HG03520 (cell line): ENCODE results near the gene DCDC2B.

Experiments used
- ATAC-seq: cut with Tn5 transposase; IDR thresholded peaks from one replicate; pipeline ENCODE4 v1.9.1; 2021; ENCODE audit warnings: mild to moderate bottlenecking, moderate library complexity; ENCODE audit not compliant: unreplicated experiment

DCDC2B gene

GRCh38 chr1:32221980-32222755 lies 13.3 kb downstream of the DCDC2B start, which contains the start of the genes EIF3I and TMEM234:
EIF3I (plus strand) TSS chr1:32222407; CDS start chr1:32222442, 35 bp downstream.
TMEM234 (minus strand) TSS chr1:32222353; CDS start chr1:32222322, 31 bp downstream.
- peak; percentile 84 for ATAC-seq

DNA sequence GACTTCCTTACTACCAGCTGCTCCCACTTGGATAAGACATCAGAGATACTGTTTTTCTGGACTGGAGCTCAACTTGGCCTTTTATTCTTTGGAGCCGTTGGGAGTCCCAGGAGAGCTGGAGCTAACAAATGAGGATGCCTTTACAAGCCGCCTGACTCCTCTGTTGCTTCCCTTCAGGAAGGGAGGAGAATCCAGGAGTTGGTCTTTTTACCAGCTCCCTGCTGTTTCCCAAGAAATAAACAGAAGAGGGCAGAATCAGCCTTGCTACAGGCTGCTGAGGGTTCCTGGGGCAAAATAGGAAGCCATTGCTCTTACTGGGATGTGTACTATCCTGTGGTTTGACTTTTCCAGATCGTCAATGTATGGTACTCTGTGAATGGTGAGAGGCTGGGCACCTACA lies 14.8 kb downstream of the DCDC2B start:
- no peak for ATAC-seq

DNA sequence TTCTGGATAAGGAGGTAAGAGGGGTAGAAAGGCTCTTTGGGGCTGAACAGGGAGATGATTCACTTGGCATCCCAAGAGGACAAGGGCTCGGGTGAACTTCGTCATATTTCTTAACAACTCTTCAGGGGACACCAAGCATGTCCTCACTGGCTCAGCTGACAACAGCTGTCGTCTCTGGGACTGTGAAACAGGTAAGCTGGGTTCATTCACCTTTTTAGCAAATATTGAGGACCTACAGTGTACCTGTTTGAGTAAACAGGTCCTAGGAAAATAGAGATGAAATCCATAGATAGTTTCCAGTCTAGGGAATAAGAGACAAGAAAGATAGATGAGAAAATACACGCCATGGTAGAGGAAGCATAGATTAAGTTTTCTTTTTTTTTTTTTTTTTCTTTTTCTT lies 15.4 kb downstream of the DCDC2B start:
- ATAC-seq = no peak

- no peak for ATAC-seq
Measured at GRCh38 chr1:32228771-32229170, 19.9 kb downstream of the DCDC2B start.

GRCh38 chr1:32231843-32232432 lies 23.0 kb downstream of the DCDC2B start:
- ATAC-seq = no peak

DNA sequence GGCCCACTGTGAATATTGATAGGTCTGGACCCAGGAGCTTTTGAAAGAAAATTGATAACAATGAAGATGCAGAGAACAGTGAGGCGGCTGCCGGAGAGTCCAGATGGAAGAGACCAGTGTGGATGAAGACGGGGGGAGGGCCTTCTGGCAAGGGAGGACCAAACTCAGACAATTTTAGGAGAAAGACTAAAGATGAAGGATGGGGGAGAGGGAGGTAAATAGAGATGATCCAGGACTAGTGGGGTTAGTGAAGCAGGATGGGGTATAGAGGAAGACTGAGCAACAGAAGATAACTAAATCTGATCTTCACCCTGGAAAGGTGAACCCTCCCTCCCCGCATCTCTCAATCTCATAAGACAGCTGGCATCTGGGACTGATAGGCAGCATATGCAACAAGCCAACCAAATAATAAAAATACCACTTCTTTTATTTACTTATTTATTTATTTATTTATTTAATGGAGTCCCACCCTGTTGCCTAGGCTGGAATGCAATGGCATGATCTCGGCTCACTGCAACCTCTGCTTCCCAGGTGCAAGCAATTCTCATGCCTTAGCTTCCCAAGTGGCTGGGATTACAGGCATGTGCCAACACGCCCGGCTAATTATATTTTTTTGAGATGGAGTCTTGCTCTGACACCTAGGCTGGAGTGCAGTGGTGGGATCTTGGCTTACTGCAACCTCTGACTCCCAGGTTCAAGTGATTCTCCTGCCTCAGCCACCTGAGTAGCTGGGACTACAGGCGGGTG lies 23.8 kb downstream of the DCDC2B start:
- ATAC-seq = no peak

DNA sequence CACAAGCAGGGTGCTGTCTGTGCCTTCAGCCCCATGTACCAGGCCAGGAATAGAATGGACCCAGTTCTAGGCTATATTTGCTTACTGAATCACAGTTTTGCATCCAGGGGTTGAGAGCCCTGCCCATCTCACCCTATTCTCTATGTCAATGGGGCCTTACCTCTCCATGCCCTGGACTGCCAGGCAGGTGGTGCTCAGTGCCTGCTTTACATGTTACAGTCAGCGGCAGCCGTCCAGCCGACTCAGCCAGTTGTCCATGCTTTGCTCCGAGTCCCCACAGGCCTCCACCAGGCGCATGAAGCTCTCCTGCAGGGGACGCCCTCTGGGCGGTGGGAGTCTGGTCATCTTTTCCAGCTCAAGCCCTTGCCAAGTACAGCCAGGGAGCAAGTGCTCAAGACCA lies 25.9 kb downstream of the DCDC2B start:
- no peak for ATAC-seq

DNA sequence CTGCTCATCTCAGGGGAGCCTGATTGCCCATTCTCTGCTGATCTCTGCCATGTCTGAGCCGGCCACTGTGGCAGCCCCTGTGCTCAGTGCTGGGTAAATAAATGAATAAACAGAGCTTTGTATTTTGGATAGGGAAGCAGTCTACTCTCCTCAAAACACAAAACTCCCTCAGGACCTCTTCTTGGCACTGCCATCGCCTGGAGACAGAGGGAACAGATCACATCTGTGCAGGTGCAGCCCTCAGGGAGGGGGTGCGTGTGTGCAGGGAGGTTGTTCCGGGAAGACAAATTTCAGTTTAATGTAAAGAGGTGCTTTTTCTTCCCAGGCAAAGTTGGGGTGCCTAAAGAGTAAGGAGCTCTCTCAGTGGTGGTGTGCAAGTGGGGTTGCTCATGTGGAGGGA lies 30.4 kb downstream of the DCDC2B start:
- no peak for ATAC-seq

- no peak for ATAC-seq
Measured at GRCh38 chr1:32239790-32240139, 30.9 kb downstream of the DCDC2B start.

GRCh38 chr1:32240140-32240951 lies 31.5 kb downstream of the DCDC2B start:
- no peak for ATAC-seq

- no peak for ATAC-seq
Measured at GRCh38 chr1:32241001-32241763, 32.3 kb downstream of the DCDC2B start.

GRCh38 chr1:32242341-32242851 lies 33.5 kb downstream of the DCDC2B start:
- no peak for ATAC-seq

- no peak for ATAC-seq
Measured at GRCh38 chr1:32246888-32247273, 38.0 kb downstream of the DCDC2B start, which contains the start of gene FAM167B. FAM167B (plus strand) TSS chr1:32247222; CDS start chr1:32247422, 200 bp downstream.

- ATAC-seq = no peak
Measured at GRCh38 chr1:32247452-32247851, 38.6 kb downstream of the DCDC2B start.

GRCh38 chr1:32247983-32248889 lies 39.3 kb downstream of the DCDC2B start:
- ATAC-seq = no peak

DNA sequence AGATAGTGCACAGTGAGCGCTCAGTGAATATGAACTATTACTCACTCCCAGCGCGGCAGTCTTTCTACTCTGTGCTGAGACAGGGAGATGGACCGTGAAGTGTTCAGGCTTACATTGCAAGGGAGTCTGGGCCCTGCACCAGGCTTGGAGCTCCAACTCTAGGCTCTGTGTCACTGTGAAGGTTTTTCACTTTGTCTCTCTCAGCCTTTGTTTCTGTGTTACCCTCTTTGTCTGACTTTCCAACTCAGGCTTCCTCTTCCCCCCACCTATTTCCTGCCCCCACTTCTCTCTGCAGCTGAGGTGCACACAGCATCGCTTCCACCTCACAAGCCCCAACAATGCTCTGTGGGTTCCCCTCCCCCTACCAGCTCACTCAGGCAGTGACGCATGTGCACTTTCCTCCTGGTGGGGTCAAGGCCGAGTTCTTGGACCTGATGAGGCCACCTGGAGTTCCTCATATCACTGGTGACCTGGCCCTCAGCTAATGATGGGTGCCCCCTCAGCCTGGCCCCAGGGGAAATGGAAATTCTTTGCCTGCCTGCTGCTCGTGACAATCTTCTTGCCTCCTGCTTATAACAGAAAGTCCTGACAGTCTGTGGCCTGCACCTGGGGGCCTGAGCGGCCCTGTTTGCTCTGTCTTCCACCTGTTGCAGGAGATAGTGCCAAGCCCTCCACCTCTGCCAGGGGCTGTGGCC lies 41.1 kb downstream of the DCDC2B start:
- ATAC-seq = peak; percentile 42

DNA sequence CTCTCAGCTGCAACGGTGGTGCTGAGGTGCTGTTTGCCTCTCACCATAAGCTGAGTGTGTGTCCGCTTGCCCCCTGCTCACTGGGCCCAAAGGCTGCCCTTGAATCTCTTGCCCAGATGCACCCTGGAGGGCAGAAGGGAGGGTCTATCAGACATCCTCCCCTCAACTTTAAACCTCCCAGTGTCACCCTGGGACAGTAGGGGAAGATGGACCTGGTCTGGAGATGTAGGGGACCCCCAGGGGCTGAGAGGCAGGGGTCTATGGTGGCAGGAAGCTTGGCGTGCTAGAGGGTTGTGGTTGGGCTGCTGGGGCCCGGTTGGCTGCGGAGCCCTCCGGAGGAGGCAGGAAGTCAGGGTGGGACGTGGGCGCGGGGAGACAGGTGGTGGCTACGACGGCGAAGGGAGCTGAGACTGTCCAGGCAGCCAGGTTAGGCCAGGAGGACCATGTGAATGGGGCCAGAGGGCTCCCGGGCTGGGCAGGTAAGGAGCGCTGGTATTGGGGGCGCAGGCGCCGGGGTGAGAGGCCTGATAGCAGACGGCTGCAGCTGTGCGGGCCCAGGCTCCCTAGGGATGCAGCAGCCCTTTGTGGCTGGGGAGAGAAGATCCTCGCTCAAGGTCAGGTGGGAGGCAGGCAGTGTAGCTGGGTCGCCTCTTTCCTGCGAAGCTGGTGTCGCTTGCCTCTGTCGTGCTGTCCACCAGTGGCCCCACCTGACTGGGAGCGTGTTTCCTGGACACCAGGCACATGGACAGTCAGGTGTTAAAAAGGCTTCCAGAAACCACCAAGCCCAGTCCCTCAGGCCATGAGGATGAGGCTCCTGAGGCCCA lies 42.2 kb downstream of the DCDC2B start, which contains the start of gene LCK:
Gene LCK, plus strand, starts transcription at position 373 of the 824 bp plus-strand sequence. CDS start 23,065 bp downstream, outside the sequence.
- no peak for ATAC-seq
